HepG2 (cell line): ENCODE measurements around the gene HSDL2. TPM values are rescaled to one million over a fixed set of nuclear protein-coding genes. Genes with fewer than 3 reads are reported as not detected.
A peak's percentile ranks its signal among the peaks of the same experiment; 100 is the strongest.

Experiments used
- CBX1 ChIP-seq: IDR thresholded peaks from one replicate; pipeline ENCODE4 v1.6.1; 2016; ENCODE audit warnings: antibody characterized with exemption, low read depth
- ETV5 ChIP-seq: IDR thresholded peaks from 2 replicates; pipeline ENCODE4 v1.6.1; 2018; ENCODE audit warnings: missing biosample characterization, missing genetic modification reagents, inconsistent platforms, borderline replicate concordance
- KAT8 ChIP-seq: IDR thresholded peaks from 2 replicates; pipeline ENCODE4 v1.6.1; 2016; ENCODE audit warnings: missing genetic modification reagents, missing compliant biosample characterization
- KDM2A ChIP-seq: sonication (generic); formaldehyde crosslinking; IDR thresholded peaks from 2 replicates; pipeline ENCODE4 v1.4.0; 2020; ENCODE audit warnings: low read depth, missing genetic modification reagents, borderline replicate concordance
- NCOA1 ChIP-seq: sonication (generic); formaldehyde crosslinking; IDR thresholded peaks from 2 replicates; pipeline ENCODE4 v1.9.0; 2021; ENCODE audit warnings: missing genetic modification reagents
- PHB2 ChIP-seq: fragments of 450-650 bp; IDR thresholded peaks from 2 replicates; pipeline ENCODE4 v1.6.1; 2018; ENCODE audit not compliant: partially characterized antibody
- POLR2G ChIP-seq: fragments of 200-400 bp; formaldehyde crosslinking; IDR thresholded peaks from 2 replicates; pipeline ENCODE4 v1.6.1; 2018; ENCODE audit warnings: mild to moderate bottlenecking, low read depth, low read length, moderate library complexity
- RXRA ChIP-seq: sonication (generic); formaldehyde crosslinking; IDR thresholded peaks from 2 replicates; pipeline ENCODE4 v1.5.1; 2020; ENCODE audit warnings: missing genetic modification reagents
- ZBTB20 ChIP-seq: sonication (generic); formaldehyde crosslinking; IDR thresholded peaks from 2 replicates; pipeline ENCODE4 v1.8.1; 2023; ENCODE audit warnings: missing genetic modification reagents, low read depth, mild to moderate bottlenecking, borderline replicate concordance
- ZKSCAN1 ChIP-seq: fragments of 150-350 bp; IDR thresholded peaks from 2 replicates; pipeline ENCODE4 v1.6.1; 2014; ENCODE audit warnings: low read length
- ZMYM4 ChIP-seq: sonication (generic); formaldehyde crosslinking; IDR thresholded peaks from 2 replicates; pipeline ENCODE4 v1.8.1; 2023; ENCODE audit warnings: mild to moderate bottlenecking, missing genetic modification reagents
- ZNF777 ChIP-seq: sonication (generic); formaldehyde crosslinking; IDR thresholded peaks from 2 replicates; pipeline ENCODE4 v1.4.0; 2020; ENCODE audit warnings: missing genetic modification reagents
- ZNF780A ChIP-seq: sonication (generic); formaldehyde crosslinking; IDR thresholded peaks from 2 replicates; pipeline ENCODE4 v1.8.0; 2022; ENCODE audit warnings: mild to moderate bottlenecking, missing genetic modification reagents, moderate library complexity
- ZNF792 ChIP-seq: IDR thresholded peaks from 2 replicates; pipeline ENCODE4 v1.6.1; 2016
- ZNF816 ChIP-seq: sonication (generic); formaldehyde crosslinking; IDR thresholded peaks from 2 replicates; pipeline ENCODE4 v1.8.0; 2022; ENCODE audit warnings: missing genetic modification reagents, mild to moderate bottlenecking, borderline replicate concordance
- ZSCAN25 ChIP-seq: sonication (generic); formaldehyde crosslinking; IDR thresholded peaks from 2 replicates; pipeline ENCODE4 v1.8.0; 2022; ENCODE audit warnings: mild to moderate bottlenecking, missing genetic modification reagents
- polyA plus RNA-seq, 8 experiments: library from polyadenylated mRNA; depleted of rRNA in 3 of 8; stranded (reverse) in 7 of 8; unstranded in 1 of 8; fragments of >200 nt; fragmentation: Illumina TruSeq in 4 of 8; extraction: Trizol in 4 of 8; gene quantifications; 2 replicates each; pipeline versions ENCODE4 v1.2.1 to v1.2.3, GENCODE V29; 2011 to 2016; ENCODE audit warnings: low read depth in 4 of 8, missing spikeins in 1 of 8, mixed read lengths in 1 of 8; ENCODE audit not compliant: insufficient read depth in 1 of 8
- total RNA-seq, 5 experiments: library from RNA; depleted of rRNA; stranded (reverse); fragments of >200 nt; fragmentation: Illumina TruSeq; extraction: Trizol; gene quantifications; 2 replicates each; pipeline ENCODE4 v1.2.3, GENCODE V29; 2016; ENCODE audit warnings: low read depth in 1 of 5
- TF ChIP-seq, protein P1 (sequence below): sonication (generic); formaldehyde crosslinking; IDR thresholded peaks from 2 replicates; pipeline ENCODE4 v1.4.0; 2020; ENCODE audit warnings: missing genetic modification reagents
- TF ChIP-seq, protein P2 (sequence below): sonication (generic); formaldehyde crosslinking; IDR thresholded peaks from 2 replicates; pipeline ENCODE4 v1.4.0; 2020; ENCODE audit warnings: missing genetic modification reagents
- TF ChIP-seq, protein P3 (sequence below): sonication (generic); formaldehyde crosslinking; IDR thresholded peaks from 2 replicates; pipeline ENCODE4 v1.4.0; 2020; ENCODE audit warnings: missing genetic modification reagents, borderline replicate concordance
- TF ChIP-seq, protein P4 (sequence below): sonication (generic); formaldehyde crosslinking; IDR thresholded peaks from 2 replicates; pipeline ENCODE4 v1.5.0; 2020; ENCODE audit warnings: mild to moderate bottlenecking, missing genetic modification reagents, moderate library complexity

HSDL2 gene
- total and polyA plus RNA-seq, 2 of the 13 experiments (the other 11 are each of a cell fraction or from before 2014, with no cell fraction given): 55.3 to 80.2 TPM

DNA sequence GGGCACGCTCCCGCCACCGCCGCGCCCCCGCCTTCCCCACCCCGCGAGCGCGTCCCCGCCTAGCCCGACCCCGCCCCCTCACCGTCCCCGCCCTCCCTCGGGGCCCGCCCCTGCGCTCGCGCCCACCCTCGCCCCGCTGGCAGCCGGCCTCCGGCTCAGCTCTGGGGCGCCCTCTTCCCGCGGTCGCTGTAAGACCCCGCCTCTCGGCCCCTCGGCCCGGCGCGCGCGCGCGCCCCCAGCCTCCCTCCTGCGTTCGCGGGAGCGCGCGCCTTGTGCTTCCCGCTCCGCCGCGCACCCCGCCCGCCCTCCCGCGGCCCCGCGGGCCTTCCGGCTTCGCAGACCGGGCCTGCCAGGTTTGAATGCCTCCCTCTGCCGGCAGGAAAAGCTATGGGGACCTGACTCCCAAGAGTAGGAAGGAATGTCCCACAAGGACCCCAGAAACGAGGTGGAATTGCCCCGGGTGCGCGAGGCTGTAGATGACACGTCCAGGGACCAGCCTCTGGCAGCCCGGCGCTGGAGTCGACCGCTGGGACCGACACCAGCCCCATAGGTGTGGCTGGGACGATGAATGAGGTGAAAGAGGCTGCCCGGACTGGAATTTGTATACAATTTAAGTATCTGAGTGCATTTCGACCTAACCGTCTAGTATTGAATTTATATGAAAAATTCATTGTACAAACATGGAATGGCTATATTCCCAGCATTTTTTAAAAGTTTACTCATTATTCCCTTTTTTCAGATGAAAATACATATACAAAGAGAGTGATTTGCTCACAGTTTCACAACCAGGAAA is 46.1 kb upstream of the HSDL2 start (continued):
- TF ChIP-seq, protein P1, sequence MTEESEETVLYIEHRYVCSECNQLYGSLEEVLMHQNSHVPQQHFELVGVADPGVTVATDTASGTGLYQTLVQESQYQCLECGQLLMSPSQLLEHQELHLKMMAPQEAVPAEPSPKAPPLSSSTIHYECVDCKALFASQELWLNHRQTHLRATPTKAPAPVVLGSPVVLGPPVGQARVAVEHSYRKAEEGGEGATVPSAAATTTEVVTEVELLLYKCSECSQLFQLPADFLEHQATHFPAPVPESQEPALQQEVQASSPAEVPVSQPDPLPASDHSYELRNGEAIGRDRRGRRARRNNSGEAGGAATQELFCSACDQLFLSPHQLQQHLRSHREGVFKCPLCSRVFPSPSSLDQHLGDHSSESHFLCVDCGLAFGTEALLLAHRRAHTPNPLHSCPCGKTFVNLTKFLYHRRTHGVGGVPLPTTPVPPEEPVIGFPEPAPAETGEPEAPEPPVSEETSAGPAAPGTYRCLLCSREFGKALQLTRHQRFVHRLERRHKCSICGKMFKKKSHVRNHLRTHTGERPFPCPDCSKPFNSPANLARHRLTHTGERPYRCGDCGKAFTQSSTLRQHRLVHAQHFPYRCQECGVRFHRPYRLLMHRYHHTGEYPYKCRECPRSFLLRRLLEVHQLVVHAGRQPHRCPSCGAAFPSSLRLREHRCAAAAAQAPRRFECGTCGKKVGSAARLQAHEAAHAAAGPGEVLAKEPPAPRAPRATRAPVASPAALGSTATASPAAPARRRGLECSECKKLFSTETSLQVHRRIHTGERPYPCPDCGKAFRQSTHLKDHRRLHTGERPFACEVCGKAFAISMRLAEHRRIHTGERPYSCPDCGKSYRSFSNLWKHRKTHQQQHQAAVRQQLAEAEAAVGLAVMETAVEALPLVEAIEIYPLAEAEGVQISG: 0 out of 2 replicates have a peak, but pooled peaks have one; percentile 53
- TF ChIP-seq ZNF780A (no peak), ZSCAN25 (CRISPR knock-in tag) (no peak), ZNF777 (CRISPR knock-in tag) (peak; percentile 43; the same call in 1 of the 2 replicates), ZMYM4 (peak; percentile 37), ZKSCAN1 (no peak), PHB2 (no peak), CBX1 (peak; percentile 44), POLR2G (peak; percentile 58; the same call in 1 of the 2 replicates), ETV5 (CRISPR knock-in tag) (peak; percentile 45; the same call in 1 of the 2 replicates), KDM2A (CRISPR knock-in tag) (peak; percentile 41; the same call in 1 of the 2 replicates), RXRA (CRISPR knock-in tag) (peak; percentile 17; the same call in 1 of the 2 replicates), ZNF792 (CRISPR knock-in tag) (peak; percentile 37; the same call in 1 of the 2 replicates), ZNF816 (CRISPR knock-in tag) (0 out of 2 replicates have a peak, but pooled peaks have one; percentile 32), ZBTB20 (CRISPR knock-in tag) (no peak), KAT8 (CRISPR knock-in tag) (peak; percentile 37; the same call in 1 of the 2 replicates), NCOA1 (no peak)
- TF ChIP-seq, protein P2, sequence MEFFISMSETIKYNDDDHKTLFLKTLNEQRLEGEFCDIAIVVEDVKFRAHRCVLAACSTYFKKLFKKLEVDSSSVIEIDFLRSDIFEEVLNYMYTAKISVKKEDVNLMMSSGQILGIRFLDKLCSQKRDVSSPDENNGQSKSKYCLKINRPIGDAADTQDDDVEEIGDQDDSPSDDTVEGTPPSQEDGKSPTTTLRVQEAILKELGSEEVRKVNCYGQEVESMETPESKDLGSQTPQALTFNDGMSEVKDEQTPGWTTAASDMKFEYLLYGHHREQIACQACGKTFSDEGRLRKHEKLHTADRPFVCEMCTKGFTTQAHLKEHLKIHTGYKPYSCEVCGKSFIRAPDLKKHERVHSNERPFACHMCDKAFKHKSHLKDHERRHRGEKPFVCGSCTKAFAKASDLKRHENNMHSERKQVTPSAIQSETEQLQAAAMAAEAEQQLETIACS (CRISPR knock-in tag): peak; percentile 94
- TF ChIP-seq, protein P3, sequence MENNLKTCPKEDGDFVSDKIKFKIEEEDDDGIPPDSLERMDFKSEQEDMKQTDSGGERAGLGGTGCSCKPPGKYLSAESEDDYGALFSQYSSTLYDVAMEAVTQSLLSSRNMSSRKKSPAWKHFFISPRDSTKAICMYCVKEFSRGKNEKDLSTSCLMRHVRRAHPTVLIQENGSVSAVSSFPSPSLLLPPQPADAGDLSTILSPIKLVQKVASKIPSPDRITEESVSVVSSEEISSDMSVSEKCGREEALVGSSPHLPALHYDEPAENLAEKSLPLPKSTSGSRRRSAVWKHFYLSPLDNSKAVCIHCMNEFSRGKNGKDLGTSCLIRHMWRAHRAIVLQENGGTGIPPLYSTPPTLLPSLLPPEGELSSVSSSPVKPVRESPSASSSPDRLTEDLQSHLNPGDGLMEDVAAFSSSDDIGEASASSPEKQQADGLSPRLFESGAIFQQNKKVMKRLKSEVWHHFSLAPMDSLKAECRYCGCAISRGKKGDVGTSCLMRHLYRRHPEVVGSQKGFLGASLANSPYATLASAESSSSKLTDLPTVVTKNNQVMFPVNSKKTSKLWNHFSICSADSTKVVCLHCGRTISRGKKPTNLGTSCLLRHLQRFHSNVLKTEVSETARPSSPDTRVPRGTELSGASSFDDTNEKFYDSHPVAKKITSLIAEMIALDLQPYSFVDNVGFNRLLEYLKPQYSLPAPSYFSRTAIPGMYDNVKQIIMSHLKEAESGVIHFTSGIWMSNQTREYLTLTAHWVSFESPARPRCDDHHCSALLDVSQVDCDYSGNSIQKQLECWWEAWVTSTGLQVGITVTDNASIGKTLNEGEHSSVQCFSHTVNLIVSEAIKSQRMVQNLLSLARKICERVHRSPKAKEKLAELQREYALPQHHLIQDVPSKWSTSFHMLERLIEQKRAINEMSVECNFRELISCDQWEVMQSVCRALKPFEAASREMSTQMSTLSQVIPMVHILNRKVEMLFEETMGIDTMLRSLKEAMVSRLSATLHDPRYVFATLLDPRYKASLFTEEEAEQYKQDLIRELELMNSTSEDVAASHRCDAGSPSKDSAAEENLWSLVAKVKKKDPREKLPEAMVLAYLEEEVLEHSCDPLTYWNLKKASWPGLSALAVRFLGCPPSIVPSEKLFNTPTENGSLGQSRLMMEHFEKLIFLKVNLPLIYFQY: 0 out of 2 replicates have a peak, but pooled peaks have one; percentile 35
- TF ChIP-seq, protein P4, sequence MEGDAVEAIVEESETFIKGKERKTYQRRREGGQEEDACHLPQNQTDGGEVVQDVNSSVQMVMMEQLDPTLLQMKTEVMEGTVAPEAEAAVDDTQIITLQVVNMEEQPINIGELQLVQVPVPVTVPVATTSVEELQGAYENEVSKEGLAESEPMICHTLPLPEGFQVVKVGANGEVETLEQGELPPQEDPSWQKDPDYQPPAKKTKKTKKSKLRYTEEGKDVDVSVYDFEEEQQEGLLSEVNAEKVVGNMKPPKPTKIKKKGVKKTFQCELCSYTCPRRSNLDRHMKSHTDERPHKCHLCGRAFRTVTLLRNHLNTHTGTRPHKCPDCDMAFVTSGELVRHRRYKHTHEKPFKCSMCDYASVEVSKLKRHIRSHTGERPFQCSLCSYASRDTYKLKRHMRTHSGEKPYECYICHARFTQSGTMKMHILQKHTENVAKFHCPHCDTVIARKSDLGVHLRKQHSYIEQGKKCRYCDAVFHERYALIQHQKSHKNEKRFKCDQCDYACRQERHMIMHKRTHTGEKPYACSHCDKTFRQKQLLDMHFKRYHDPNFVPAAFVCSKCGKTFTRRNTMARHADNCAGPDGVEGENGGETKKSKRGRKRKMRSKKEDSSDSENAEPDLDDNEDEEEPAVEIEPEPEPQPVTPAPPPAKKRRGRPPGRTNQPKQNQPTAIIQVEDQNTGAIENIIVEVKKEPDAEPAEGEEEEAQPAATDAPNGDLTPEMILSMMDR (CRISPR knock-in tag): peak; percentile 72
